GM19193 (cell line): ENCODE data around the gene MAP4K2.

Experiments
- POLR2A ChIP-seq: IDR thresholded peaks from 4 replicates; pipeline ENCODE4 v1.6.1; 2011; ENCODE audit not compliant: insufficient read depth, insufficient read length; ENCODE audit errors: extremely low read depth

MAP4K2 gene

GRCh38 chr11:64762674-64763525, 40.1 kb downstream of the MAP4K2 start:
- no peak for TF ChIP-seq POLR2A

- TF ChIP-seq POLR2A = peak; percentile 47
Observed at GRCh38 chr11:64762277-64762673, 40.7 kb downstream of the MAP4K2 start.

GRCh38 chr11:64760759-64761420, 42.1 kb downstream of the MAP4K2 start:
- TF ChIP-seq POLR2A = no peak

GRCh38 chr11:64759722-64760719, 43.0 kb downstream of the MAP4K2 start, which contains the start of gene PYGM:
PYGM (minus strand) TSS chr11:64759974; CDS start chr11:64759898, 76 bp downstream.
- no peak for TF ChIP-seq POLR2A

- TF ChIP-seq POLR2A = no peak
Observed at GRCh38 chr11:64759131-64759721, 43.8 kb downstream of the MAP4K2 start.

GRCh38 chr11:64758330-64759079, 44.5 kb downstream of the MAP4K2 start:
- TF ChIP-seq POLR2A = no peak

GRCh38 chr11:64757549-64758329, 45.3 kb downstream of the MAP4K2 start:
- TF ChIP-seq POLR2A = no peak

GRCh38 chr11:64755681-64756361, 47.2 kb downstream of the MAP4K2 start:
- TF ChIP-seq POLR2A = no peak

- TF ChIP-seq POLR2A = no peak
Observed at GRCh38 chr11:64754919-64755662, 47.9 kb downstream of the MAP4K2 start.

GRCh38 chr11:64754124-64754918, 48.7 kb downstream of the MAP4K2 start:
- TF ChIP-seq POLR2A = no peak
